ENCODE data around the gene PIGL. TPM values are rescaled to one million over a fixed set of nuclear protein-coding genes. Genes with fewer than 3 reads are reported as not detected.

The PIGL gene
- total RNA-seq, 2 donors from 2014 or later, result 34.5 to 109 TPM

GRCh38 chr17:16339402-16339801, 122.4 kb downstream of the PIGL start:
- Histone ChIP-seq H3K9me3 (no peaks in the 10 kb centered on the region), H3K27me3 (no peaks in the 10 kb centered on the region), H3K36me3 (replicated peaks in 1 of 2; ENCODE audit: insufficient read depth in 1 of 2, low read depth in 2 of 2) (no peaks in the 10 kb centered on the region), H3K4me3 (no peak overlapping the region), H3K4me1 (no peaks in the 10 kb centered on the region), H3K27ac (no peak overlapping the region)
- 96 to 100% methylated on average over 1 of the region's 1 CpG for WGBS, 2 donors
- TF ChIP-seq, protein P1, sequence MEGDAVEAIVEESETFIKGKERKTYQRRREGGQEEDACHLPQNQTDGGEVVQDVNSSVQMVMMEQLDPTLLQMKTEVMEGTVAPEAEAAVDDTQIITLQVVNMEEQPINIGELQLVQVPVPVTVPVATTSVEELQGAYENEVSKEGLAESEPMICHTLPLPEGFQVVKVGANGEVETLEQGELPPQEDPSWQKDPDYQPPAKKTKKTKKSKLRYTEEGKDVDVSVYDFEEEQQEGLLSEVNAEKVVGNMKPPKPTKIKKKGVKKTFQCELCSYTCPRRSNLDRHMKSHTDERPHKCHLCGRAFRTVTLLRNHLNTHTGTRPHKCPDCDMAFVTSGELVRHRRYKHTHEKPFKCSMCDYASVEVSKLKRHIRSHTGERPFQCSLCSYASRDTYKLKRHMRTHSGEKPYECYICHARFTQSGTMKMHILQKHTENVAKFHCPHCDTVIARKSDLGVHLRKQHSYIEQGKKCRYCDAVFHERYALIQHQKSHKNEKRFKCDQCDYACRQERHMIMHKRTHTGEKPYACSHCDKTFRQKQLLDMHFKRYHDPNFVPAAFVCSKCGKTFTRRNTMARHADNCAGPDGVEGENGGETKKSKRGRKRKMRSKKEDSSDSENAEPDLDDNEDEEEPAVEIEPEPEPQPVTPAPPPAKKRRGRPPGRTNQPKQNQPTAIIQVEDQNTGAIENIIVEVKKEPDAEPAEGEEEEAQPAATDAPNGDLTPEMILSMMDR (IDR thresholded peaks at IDR 0.05), result no peak
- no peak for TF ChIP-seq POLR2A (IDR thresholded peaks at IDR 0.05)
- ATAC-seq, result no peak
- intact Hi-C loops (cut with DNase I), result no loop called here
- no peak for DNase-seq

DNA sequence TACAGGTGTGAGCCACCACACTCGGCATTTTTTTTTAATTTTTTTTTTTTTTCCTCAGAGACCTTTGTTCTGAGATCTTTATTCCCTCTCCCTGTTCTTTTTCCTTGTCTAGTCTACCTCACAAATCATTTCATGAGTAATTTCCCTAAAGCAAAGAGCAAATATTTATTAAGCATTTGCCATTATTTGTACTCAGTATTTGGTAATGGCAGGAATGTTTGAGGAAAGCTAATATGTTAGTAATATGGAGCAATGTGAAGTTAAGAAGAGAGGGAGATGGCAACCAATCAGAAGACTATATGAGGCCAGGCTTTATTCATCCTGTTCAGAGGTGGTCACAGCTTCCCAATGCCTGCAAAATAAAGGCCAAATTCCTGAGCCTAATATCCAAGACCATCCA, 122.9 kb downstream of the PIGL start:
- ATAC-seq, result no peak

GRCh38 chr17:16342979-16343378, 126.0 kb downstream of the PIGL start:
- H3K27ac ChIP-seq, result no peak overlapping the region
- no peak for ATAC-seq
- intact Hi-C loops (cut with DNase I), result no loop called here

More for the DNA sequence above, 122.9 kb downstream of the PIGL start:
- Histone ChIP-seq H3K27me3 (no peaks in the 10 kb centered on the region), H3K27ac (no peak overlapping the region), H3K36me3 (replicated peaks in 1 of 2; ENCODE audit: insufficient read depth in 1 of 2, low read depth in 2 of 2) (no peaks in the 10 kb centered on the region), H3K4me3 (no peak overlapping the region), H3K9me3 (no peaks in the 10 kb centered on the region), H3K4me1 (no peaks in the 10 kb centered on the region)
- intact Hi-C loops (cut with DNase I), result no loop called here
- WGBS, 2 donors, result 63 to 94% methylated on average over 1 of the region's 1 CpG
- TF ChIP-seq, protein P1 (IDR thresholded peaks at IDR 0.05), result no peak
- no peak for TF ChIP-seq POLR2A (IDR thresholded peaks at IDR 0.05)
- no peak for DNase-seq

GRCh38 chr17:16343569-16343968, 126.6 kb downstream of the PIGL start:
- no peak overlapping the region for H3K27ac ChIP-seq
- no peak for DNase-seq
- TF ChIP-seq, protein P1 (IDR thresholded peaks at IDR 0.05), result no peak
- no peak for TF ChIP-seq POLR2A (IDR thresholded peaks at IDR 0.05)
- peaks cover 0 to 3% of the 10 kb centered on the region in 2 donors for H3K36me3 ChIP-seq (replicated peaks in 1 of 2; ENCODE audit: insufficient read depth in 1 of 2, low read depth in 2 of 2)
- no peak overlapping the region for H3K4me3 ChIP-seq
- intact Hi-C loops (cut with DNase I), result no loop called here
- no peaks in the 10 kb centered on the region for H3K27me3 ChIP-seq
- ATAC-seq, result no peak
- no peaks in the 10 kb centered on the region for H3K9me3 ChIP-seq
- WGBS, 2 donors, result 85 to 88% methylated on average over 3 of the region's 3 CpGs
- H3K4me1 ChIP-seq, result no peaks in the 10 kb centered on the region

More at GRCh38 chr17:16342979-16343378, 126.0 kb downstream of the PIGL start:
- no peak for DNase-seq
- 96 to 100% methylated on average over 1 to 4 of the region's 4 CpGs for WGBS, 2 donors
- Histone ChIP-seq H3K4me3 (no peak overlapping the region), H3K36me3 (replicated peaks in 1 of 2; ENCODE audit: insufficient read depth in 1 of 2, low read depth in 2 of 2) (no peaks in the 10 kb centered on the region), H3K4me1 (no peaks in the 10 kb centered on the region), H3K9me3 (no peaks in the 10 kb centered on the region), H3K27me3 (no peaks in the 10 kb centered on the region)
- TF ChIP-seq POLR2A (IDR thresholded peaks at IDR 0.05), result no peak
- TF ChIP-seq, protein P1 (IDR thresholded peaks at IDR 0.05), result no peak

DNA sequence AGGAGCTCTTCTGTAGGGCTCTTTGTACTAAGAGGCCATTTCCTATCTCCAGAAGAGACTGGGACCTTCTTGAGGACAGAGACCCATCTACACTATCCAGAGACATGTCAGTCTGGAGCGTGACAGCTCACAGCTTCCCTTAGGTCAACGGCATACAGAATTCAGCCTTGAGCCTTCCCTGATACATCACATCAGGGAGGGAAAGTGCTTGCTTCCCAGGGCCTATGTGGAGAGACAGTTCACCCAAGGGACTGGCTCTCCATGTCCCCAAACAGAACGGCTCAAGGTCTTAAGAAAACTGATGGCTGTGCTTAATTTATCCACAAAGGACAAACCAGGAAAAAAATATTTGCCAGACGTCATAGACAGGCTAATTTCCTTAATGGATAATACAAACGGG, 128.6 kb downstream of the PIGL start:
- intact Hi-C loops (cut with DNase I), result no loop called here
- TF ChIP-seq, protein P1 (IDR thresholded peaks at IDR 0.05), result no peak
- TF ChIP-seq POLR2A (IDR thresholded peaks at IDR 0.05), result no peak
- peaks cover 0 to 3% of the 10 kb centered on the region in 2 donors for H3K36me3 ChIP-seq (replicated peaks in 1 of 2; ENCODE audit: insufficient read depth in 1 of 2, low read depth in 2 of 2)
- 77 to 79% methylated on average over 5 of the region's 5 CpGs for WGBS, 2 donors
- ATAC-seq (no peak), DNase-seq (no peak)
- H3K4me3 ChIP-seq, result no peak overlapping the region
- no peaks in the 10 kb centered on the region for H3K9me3 ChIP-seq
- H3K27ac ChIP-seq, result no peak overlapping the region
- no peaks in the 10 kb centered on the region for H3K4me1 ChIP-seq
- H3K27me3 ChIP-seq, result no peaks in the 10 kb centered on the region

Data from body of pancreas (tissue), 4 donors.